ENCODE measurements around the gene PDK2. TPM values are rescaled to one million over a fixed set of nuclear protein-coding genes. Genes with fewer than 3 reads are reported as not detected.

PDK2 gene
- total RNA-seq, 1 experiment from 2014 or later: 20.4 TPM

DNA sequence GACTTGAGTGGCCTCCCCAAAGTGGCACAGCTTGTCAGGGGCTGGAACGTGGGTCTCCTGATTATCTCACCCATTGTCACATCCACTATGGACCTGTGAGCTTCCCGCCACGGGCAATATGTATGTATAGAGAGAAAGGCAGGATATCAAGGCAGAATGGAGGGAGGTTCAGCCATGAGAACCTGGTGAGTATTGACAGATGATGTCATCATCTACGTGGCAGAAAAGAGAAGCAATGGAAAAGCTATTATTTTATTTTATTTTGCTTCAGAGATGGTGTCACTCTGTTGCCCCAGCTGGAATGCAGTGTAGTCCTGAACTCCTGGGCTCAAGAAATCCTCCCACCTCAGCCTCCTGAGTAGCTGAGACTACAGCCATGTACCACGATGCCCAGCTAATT, 13.4 kb upstream of the PDK2 start:
- intact Hi-C loops (cut with micrococcal nuclease; ENCODE audit: unreplicated experiment): loop anchor here (10.0 kb wide), 1 partner anchor 227 kb away; no protein-coding TSS in a partner anchor
- CTCF ChIA-PET: no interaction called here
- BruUV-seq (replicated peaks): no TSS peak
- TF ChIP-seq, protein P1, sequence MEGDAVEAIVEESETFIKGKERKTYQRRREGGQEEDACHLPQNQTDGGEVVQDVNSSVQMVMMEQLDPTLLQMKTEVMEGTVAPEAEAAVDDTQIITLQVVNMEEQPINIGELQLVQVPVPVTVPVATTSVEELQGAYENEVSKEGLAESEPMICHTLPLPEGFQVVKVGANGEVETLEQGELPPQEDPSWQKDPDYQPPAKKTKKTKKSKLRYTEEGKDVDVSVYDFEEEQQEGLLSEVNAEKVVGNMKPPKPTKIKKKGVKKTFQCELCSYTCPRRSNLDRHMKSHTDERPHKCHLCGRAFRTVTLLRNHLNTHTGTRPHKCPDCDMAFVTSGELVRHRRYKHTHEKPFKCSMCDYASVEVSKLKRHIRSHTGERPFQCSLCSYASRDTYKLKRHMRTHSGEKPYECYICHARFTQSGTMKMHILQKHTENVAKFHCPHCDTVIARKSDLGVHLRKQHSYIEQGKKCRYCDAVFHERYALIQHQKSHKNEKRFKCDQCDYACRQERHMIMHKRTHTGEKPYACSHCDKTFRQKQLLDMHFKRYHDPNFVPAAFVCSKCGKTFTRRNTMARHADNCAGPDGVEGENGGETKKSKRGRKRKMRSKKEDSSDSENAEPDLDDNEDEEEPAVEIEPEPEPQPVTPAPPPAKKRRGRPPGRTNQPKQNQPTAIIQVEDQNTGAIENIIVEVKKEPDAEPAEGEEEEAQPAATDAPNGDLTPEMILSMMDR (conservative IDR thresholded peaks at IDR 0.05; ENCODE audit: low read depth, low read length): no peak
- no peak for TF ChIP-seq EZH2 (IDR thresholded peaks at IDR 0.05; ENCODE audit: borderline replicate concordance, low read depth, low read length, poor library complexity, severe bottlenecking)
- POLR2A ChIA-PET (ENCODE audit: low non-redundant PET): no interaction called here
- H3K4me1 ChIP-seq (ENCODE audit: insufficient read depth, low read length, poor library complexity, severe bottlenecking): peaks cover 6% of the 10 kb centered on the region
- DNase-seq (ENCODE audit: low spot score): no peak
- H3K27ac ChIP-seq (ENCODE audit: low read depth, low read length, poor library complexity, severe bottlenecking): no peak overlapping the region
- no peaks in the 10 kb centered on the region for H3K27me3 ChIP-seq (replicated peaks; ENCODE audit: insufficient read depth, low read depth, low read length, poor library complexity)
- no peak overlapping the region for H3K4me3 ChIP-seq (ENCODE audit: low read depth, low read length, poor library complexity, severe bottlenecking)
- no peaks in the 10 kb centered on the region for H3K36me3 ChIP-seq (ENCODE audit: insufficient read depth, low read length, poor library complexity, severe bottlenecking)
- no peaks in the 10 kb centered on the region for H3K9me3 ChIP-seq (ENCODE audit: low read depth, low read length, poor library complexity, severe bottlenecking)

DNA sequence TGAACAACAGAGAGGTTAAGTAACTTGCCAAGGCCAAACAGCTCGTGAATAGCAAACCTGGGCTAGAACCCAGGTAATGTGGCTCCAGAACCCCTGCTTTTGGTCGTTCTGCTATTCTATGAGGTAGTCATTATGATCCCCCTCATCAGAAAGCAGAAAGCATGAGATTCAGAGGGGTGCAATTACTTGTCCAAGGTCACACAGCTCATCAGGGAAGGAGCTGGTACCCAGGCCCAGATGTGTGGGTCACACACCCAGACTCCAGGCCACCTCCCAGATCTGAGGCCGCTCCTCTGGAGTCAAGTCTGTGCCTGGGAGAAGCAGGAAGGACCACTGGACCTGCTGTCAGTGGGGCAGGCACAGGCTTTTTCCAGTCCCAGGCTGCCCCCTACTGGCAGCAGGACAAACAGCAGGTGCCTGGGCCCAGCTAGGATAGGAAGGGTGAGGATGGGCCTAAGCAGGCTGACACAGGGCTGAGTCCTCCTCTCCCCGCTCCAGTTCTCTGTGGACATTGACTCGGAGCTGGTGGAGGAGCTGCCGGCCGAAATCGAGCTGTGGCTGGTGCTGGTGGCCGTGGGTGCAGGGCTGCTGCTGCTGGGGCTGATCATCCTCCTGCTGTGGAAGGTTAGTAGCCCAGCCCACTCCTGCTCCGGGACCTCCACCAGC, 7.8 kb upstream of the PDK2 start:
- TF ChIP-seq EZH2 (IDR thresholded peaks at IDR 0.05; ENCODE audit: borderline replicate concordance, low read depth, low read length, poor library complexity, severe bottlenecking): no peak
- TF ChIP-seq, protein P1 (conservative IDR thresholded peaks at IDR 0.05; ENCODE audit: low read depth, low read length): peak; percentile 97

DNA sequence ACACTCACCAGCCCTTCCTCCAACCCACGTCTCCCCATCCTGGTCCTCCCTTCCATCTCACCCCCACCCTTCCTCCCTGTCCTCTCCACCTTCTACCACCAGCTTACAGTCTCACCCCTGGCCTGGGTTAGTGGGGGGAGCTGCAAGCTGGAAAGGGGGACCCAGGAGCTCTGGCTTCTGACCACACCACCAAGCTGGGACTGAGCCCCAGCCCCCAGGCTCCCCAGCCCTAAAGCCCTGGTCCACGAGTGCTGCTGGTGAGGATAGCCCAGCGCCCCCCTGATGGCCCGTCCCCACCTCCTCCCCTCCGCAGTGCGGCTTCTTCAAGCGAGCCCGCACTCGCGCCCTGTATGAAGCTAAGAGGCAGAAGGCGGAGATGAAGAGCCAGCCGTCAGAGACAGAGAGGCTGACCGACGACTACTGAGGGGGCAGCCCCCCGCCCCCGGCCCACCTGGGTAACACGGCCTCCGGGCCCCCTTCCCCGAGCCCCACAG, 7.2 kb upstream of the PDK2 start:
- no TSS peak for BruUV-seq (replicated peaks)
- ChIA-PET POLR2A (ENCODE audit: low non-redundant PET) (no interaction called here), CTCF (interaction anchor here (0.5 to 1.4 kb wide), 7 partner anchors 45 to 228 kb away, joined by 3 to 17 read pairs (median 5); partner anchors contain the start of gene DLX3)
- Histone ChIP-seq H3K9me3 (ENCODE audit: low read depth, low read length, poor library complexity, severe bottlenecking) (no peaks in the 10 kb centered on the region), H3K27me3 (replicated peaks; ENCODE audit: insufficient read depth, low read depth, low read length, poor library complexity) (no peaks in the 10 kb centered on the region), H3K27ac (ENCODE audit: low read depth, low read length, poor library complexity, severe bottlenecking) (no peak overlapping the region), H3K4me3 (ENCODE audit: low read depth, low read length, poor library complexity, severe bottlenecking) (no peak overlapping the region), H3K36me3 (ENCODE audit: insufficient read depth, low read length, poor library complexity, severe bottlenecking) (no peaks in the 10 kb centered on the region), H3K4me1 (ENCODE audit: insufficient read depth, low read length, poor library complexity, severe bottlenecking) (no peaks in the 10 kb centered on the region)
- no peak for DNase-seq (ENCODE audit: low spot score)
- no peak for TF ChIP-seq EZH2 (IDR thresholded peaks at IDR 0.05; ENCODE audit: borderline replicate concordance, low read depth, low read length, poor library complexity, severe bottlenecking)
- TF ChIP-seq, protein P1 (conservative IDR thresholded peaks at IDR 0.05; ENCODE audit: low read depth, low read length): no peak
- intact Hi-C loops (cut with micrococcal nuclease; ENCODE audit: unreplicated experiment): loop anchor here (1.0 to 10.0 kb wide), 2 partner anchors 62 to 233 kb away; no protein-coding TSS in a partner anchor

More for the DNA sequence above, 7.8 kb upstream of the PDK2 start:
- intact Hi-C loops (cut with micrococcal nuclease; ENCODE audit: unreplicated experiment): loop anchor here (1.0 to 10.0 kb wide), 2 partner anchors 61 to 233 kb away; no protein-coding TSS in a partner anchor
- ChIA-PET POLR2A (ENCODE audit: low non-redundant PET) (no interaction called here), CTCF (interaction anchor here (0.5 to 1.4 kb wide), 7 partner anchors 46 to 229 kb away, joined by 3 to 17 read pairs (median 5); partner anchors contain the start of gene DLX3)
- Histone ChIP-seq H3K27ac (ENCODE audit: low read depth, low read length, poor library complexity, severe bottlenecking) (no peak overlapping the region), H3K27me3 (replicated peaks; ENCODE audit: insufficient read depth, low read depth, low read length, poor library complexity) (no peaks in the 10 kb centered on the region), H3K36me3 (ENCODE audit: insufficient read depth, low read length, poor library complexity, severe bottlenecking) (no peaks in the 10 kb centered on the region), H3K9me3 (ENCODE audit: low read depth, low read length, poor library complexity, severe bottlenecking) (no peaks in the 10 kb centered on the region), H3K4me1 (ENCODE audit: insufficient read depth, low read length, poor library complexity, severe bottlenecking) (no peaks in the 10 kb centered on the region), H3K4me3 (ENCODE audit: low read depth, low read length, poor library complexity, severe bottlenecking) (no peak overlapping the region)
- peak; percentile 82 for DNase-seq (ENCODE audit: low spot score)
- BruUV-seq (replicated peaks): no TSS peak

All from A673 (cell line).